Measurements from ENCODE around the gene RNF207. TPM values are rescaled to one million over a fixed set of nuclear protein-coding genes. Genes with fewer than 3 reads are reported as not detected.

Gene RNF207
- total RNA-seq, 2 donors from 2014 or later: 45.7 to 47.4 TPM

DNA sequence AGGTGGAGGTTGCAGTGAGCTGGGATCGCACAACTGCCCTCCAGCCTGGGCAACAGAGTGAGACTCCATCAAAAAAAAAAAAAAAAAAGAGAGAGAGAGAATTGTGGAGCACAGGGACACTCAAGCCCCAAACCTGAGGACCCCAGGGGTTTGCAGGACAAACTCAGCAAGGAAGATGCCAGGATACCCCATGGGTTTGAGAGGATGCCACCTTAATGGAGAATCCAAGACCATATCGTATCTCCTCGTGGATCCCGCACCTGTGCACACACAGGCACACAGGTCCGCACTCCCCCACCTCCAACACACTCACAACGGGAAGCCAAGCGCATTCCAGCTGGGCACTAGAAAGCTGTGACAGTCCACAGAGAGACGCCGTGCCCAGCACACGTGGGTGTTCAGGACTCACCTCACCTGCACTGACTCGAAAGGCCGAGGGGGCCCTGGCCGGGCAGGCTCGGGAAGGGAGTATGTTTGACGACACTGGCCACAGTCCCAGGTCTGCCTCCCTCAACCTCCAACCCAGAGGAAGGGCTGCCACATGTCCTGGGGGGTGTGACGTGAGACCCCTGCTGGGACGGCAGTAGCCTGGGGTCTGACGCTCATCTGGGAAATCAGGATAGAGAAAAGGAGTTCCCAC, 36.9 kb upstream of the RNF207 start:
- H3K4me1 ChIP-seq (replicated peaks): no peaks in the 10 kb centered on the region
- no peak for DNase-seq (ENCODE audit: low spot score)
- H3K9me3 ChIP-seq: no peaks in the 10 kb centered on the region
- TF ChIP-seq, protein P1, sequence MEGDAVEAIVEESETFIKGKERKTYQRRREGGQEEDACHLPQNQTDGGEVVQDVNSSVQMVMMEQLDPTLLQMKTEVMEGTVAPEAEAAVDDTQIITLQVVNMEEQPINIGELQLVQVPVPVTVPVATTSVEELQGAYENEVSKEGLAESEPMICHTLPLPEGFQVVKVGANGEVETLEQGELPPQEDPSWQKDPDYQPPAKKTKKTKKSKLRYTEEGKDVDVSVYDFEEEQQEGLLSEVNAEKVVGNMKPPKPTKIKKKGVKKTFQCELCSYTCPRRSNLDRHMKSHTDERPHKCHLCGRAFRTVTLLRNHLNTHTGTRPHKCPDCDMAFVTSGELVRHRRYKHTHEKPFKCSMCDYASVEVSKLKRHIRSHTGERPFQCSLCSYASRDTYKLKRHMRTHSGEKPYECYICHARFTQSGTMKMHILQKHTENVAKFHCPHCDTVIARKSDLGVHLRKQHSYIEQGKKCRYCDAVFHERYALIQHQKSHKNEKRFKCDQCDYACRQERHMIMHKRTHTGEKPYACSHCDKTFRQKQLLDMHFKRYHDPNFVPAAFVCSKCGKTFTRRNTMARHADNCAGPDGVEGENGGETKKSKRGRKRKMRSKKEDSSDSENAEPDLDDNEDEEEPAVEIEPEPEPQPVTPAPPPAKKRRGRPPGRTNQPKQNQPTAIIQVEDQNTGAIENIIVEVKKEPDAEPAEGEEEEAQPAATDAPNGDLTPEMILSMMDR (IDR thresholded peaks at IDR 0.05): no peak
- no peak for TF ChIP-seq POLR2A (IDR thresholded peaks at IDR 0.05)
- no peak for TF ChIP-seq POLR2AphosphoS5 (IDR thresholded peaks at IDR 0.05)
- WGBS: 54% methylated on average over 18 of the region's 18 CpGs
- intact Hi-C loops (cut with DNase I): no loop called here
- H3K4me3 ChIP-seq: no peak overlapping the region
- peaks cover 10% of the 10 kb centered on the region for H3K27me3 ChIP-seq (replicated peaks; ENCODE audit: insufficient read depth)
- H3K27ac ChIP-seq: no peak overlapping the region
- H3K36me3 ChIP-seq: no peaks in the 10 kb centered on the region

DNA sequence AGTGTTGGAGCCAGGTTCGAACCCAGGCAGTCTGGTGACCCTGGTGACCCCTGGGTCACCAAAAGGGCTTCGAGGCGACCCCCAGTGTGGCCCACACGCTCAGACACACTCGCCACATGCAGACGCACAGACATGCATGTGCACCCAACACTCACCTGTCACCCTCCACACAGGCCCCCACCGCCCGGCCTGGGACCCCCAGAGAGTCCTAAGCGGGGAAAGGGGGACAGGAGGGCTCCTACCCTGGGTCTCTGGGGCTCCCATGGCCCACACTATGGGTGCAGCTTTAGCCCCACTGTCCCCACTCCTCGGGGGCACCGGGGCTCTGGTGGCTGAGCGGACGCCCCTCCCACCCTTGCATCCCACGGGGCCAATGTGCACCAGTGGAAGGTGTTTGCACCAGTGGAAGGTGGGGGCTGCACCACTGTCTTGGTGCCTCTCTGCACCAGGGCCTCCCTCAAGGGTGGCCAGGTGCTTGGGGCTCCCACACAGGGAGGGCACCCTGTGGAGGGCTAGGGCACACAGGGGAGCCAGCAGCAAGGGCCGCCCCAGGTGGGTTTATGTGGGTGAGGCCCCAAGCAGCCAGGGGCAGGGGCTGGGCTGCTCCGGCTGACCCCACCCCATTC, 35.7 kb upstream of the RNF207 start:
- Histone ChIP-seq H3K9me3 (no peaks in the 10 kb centered on the region), H3K27me3 (replicated peaks; ENCODE audit: insufficient read depth) (peaks cover 9% of the 10 kb centered on the region), H3K36me3 (no peaks in the 10 kb centered on the region), H3K27ac (no peak overlapping the region), H3K4me3 (no peak overlapping the region), H3K4me1 (replicated peaks) (no peaks in the 10 kb centered on the region)
- DNase-seq (ENCODE audit: low spot score): no peak
- intact Hi-C loops (cut with DNase I): loop anchor here (10.0 kb wide), 1 partner anchor 115 kb away; no protein-coding TSS in a partner anchor
- 76% methylated on average over 11 of the region's 16 CpGs for WGBS
- TF ChIP-seq, protein P1 (IDR thresholded peaks at IDR 0.05): no peak
- no peak for TF ChIP-seq POLR2A (IDR thresholded peaks at IDR 0.05)
- no peak for TF ChIP-seq POLR2AphosphoS5 (IDR thresholded peaks at IDR 0.05)

DNA sequence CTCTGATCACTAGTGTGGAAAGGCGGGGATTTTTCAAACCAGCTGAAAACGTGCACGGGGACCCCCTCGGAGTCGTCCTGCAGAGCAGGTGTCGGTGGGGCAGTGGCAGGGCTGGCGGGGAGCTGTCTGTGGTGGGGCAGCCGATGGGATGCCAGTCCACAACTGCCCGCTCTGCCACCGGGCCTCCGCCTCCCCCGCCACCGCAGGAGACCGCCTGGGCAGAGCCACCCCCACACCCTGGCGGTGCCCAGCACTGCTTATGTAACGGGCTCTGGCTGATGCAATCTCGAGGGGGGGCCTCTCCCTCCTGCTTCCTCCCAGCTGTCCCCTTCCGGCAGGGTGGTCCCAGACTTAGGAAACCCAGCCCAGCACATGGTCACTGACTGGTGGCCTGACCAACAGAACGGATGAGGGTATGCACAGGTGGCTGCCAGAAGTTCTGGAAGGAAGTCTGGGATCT, 35.1 kb upstream of the RNF207 start:
- intact Hi-C loops (cut with DNase I): loop anchor here (10.0 kb wide), 1 partner anchor 116 kb away; no protein-coding TSS in a partner anchor
- no peaks in the 10 kb centered on the region for H3K36me3 ChIP-seq
- H3K4me1 ChIP-seq (replicated peaks): no peaks in the 10 kb centered on the region
- H3K9me3 ChIP-seq: no peaks in the 10 kb centered on the region
- no peak overlapping the region for H3K4me3 ChIP-seq
- peaks cover 5% of the 10 kb centered on the region for H3K27me3 ChIP-seq (replicated peaks; ENCODE audit: insufficient read depth)
- TF ChIP-seq POLR2AphosphoS5 (IDR thresholded peaks at IDR 0.05) (no peak), POLR2A (IDR thresholded peaks at IDR 0.05) (no peak)
- TF ChIP-seq, protein P1 (IDR thresholded peaks at IDR 0.05): no peak
- DNase-seq (ENCODE audit: low spot score): no peak
- WGBS: 55% methylated on average over 13 of the region's 19 CpGs
- H3K27ac ChIP-seq: no peak overlapping the region

- intact Hi-C loops (cut with DNase I): loop anchor here (10.0 kb wide), 1 partner anchor 117 kb away; no protein-coding TSS in a partner anchor
- no peak overlapping the region for H3K27ac ChIP-seq
- H3K36me3 ChIP-seq: no peaks in the 10 kb centered on the region
- 49% methylated on average over 10 of the region's 10 CpGs for WGBS
- TF ChIP-seq POLR2AphosphoS5 (IDR thresholded peaks at IDR 0.05) (no peak), POLR2A (IDR thresholded peaks at IDR 0.05) (no peak)
- TF ChIP-seq, protein P1 (IDR thresholded peaks at IDR 0.05): peak in 1 of 4 experiments; percentile 14
- H3K27me3 ChIP-seq (replicated peaks; ENCODE audit: insufficient read depth): peaks cover 5% of the 10 kb centered on the region
- no peaks in the 10 kb centered on the region for H3K9me3 ChIP-seq
- no peak for DNase-seq (ENCODE audit: low spot score)
- no peaks in the 10 kb centered on the region for H3K4me1 ChIP-seq (replicated peaks)
- no peak overlapping the region for H3K4me3 ChIP-seq
Observed at GRCh38 chr1:6171548-6172124, 34.3 kb upstream of the RNF207 start.
